ENCODE results near the gene SLC30A7. TPM values are rescaled to one million over a fixed set of nuclear protein-coding genes. Genes with fewer than 3 reads are reported as not detected.

SLC30A7 gene
- total RNA-seq, 1 experiment from 2014 or later: 20.7 TPM

DNA sequence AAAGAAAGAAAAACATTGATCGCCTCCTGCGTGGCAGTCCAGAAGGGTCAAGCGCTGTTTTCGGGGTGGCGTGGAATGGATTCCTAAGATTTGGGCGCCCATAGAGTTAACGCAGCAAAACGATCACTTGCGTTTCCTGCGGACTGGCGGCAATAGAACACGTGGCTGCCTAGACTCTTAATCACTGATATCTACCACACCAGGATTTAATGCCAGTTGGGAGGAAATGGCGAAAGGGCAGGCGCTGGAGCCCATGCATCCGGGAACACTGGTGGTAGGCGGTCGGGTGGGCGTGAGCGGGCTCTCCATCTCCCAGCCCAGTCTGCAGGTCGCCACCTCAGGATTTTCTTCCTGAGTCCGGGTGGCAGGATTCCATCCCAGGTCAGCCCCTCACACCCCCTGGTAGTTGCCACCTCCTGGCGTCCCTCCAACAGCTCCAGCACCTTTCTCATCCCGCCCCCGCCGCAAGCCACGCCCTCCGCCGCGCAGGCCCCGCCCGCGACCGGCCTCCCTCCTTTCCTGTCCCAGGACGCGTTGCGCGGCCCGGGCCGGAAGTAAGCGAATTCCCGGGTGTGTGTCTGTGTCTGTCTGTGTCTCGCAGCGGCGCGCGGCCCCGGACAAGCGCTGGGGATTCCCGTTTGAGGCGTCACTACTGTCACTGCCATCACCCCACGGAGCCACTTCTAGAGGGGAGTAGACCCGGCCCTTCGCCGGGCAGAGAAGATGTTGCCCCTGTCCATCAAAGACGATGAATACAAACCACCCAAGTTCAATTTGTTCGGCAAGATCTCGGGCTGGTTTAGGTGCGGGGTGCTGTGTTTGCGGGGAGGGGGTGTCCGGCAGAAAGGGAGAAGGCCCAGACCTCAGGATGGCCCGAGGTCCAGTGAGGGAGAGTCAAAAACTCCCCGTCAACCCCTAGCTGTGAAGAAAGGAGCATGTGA, at the start of gene SLC30A7 (continued):
- TF ChIP-seq TCF7 (CRISPR knock-in tag; IDR thresholded peaks at IDR 0.05; ENCODE audit: low read depth): no peak
- 0 out of 2 replicates have a peak, but pooled peaks have one; percentile 42 for TF ChIP-seq FOXP1 (CRISPR knock-in tag; IDR thresholded peaks at IDR 0.05; ENCODE audit: borderline replicate concordance)
- TF ChIP-seq, protein P1, sequence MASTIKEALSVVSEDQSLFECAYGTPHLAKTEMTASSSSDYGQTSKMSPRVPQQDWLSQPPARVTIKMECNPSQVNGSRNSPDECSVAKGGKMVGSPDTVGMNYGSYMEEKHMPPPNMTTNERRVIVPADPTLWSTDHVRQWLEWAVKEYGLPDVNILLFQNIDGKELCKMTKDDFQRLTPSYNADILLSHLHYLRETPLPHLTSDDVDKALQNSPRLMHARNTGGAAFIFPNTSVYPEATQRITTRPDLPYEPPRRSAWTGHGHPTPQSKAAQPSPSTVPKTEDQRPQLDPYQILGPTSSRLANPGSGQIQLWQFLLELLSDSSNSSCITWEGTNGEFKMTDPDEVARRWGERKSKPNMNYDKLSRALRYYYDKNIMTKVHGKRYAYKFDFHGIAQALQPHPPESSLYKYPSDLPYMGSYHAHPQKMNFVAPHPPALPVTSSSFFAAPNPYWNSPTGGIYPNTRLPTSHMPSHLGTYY (CRISPR knock-in tag; IDR thresholded peaks at IDR 0.05): no peak
- peak; percentile 11; the same call in 1 of the 2 replicates for TF ChIP-seq ETV6 (CRISPR knock-in tag; IDR thresholded peaks at IDR 0.05)
- no peak; the same call in 1 of the 2 replicates for TF ChIP-seq ESRRA (CRISPR knock-in tag; IDR thresholded peaks at IDR 0.05; ENCODE audit: borderline replicate concordance)
- TF ChIP-seq ZNF423 (CRISPR knock-in tag; IDR thresholded peaks at IDR 0.05): peak; percentile 42; the same call in 1 of the 2 replicates
- TF ChIP-seq ATF3 (CRISPR knock-in tag; conservative IDR thresholded peaks at IDR 0.05): no peak
- TF ChIP-seq TEAD1 (CRISPR knock-in tag; IDR thresholded peaks at IDR 0.05): peak; percentile 76; the same call in 1 of the 2 replicates
- no peak for TF ChIP-seq SOX15 (CRISPR knock-in tag; IDR thresholded peaks at IDR 0.05)
- TF ChIP-seq ZNF219 (CRISPR knock-in tag; IDR thresholded peaks at IDR 0.05; ENCODE audit: borderline replicate concordance): no peak

DNA sequence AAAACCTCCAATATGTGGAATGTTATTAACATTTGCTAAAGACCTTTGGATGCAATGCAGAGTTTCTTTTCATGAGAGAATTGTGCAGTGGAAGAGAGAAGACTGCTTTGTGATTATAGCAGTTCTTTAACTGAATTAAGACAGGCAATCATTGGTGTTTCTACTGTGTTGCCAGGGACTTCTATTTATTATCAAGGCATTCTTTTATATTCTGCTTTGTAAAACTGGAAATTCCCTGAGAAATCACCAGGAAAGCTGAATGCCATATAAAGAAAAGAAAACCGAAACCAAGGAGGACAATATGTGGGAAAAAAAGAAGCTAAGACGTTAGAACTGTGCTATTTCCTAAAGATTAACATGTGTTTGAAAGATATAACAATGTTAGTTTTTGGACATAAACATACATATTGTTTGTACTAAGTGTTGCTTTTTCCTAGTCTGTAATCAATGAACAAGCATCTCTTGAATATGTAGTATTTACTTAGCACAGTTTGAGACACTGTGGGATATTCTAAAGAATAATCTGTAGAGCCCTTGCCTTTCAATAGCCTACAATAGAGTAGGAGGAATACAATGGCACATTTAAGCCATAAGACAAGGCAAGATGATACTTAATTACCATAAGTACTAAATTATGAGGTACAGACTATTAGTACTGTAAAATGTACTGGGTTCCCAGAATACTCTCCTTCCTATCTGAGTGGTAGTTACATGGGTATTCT, 48.4 kb upstream of the SLC30A7 start:
- TF ChIP-seq, protein P2, sequence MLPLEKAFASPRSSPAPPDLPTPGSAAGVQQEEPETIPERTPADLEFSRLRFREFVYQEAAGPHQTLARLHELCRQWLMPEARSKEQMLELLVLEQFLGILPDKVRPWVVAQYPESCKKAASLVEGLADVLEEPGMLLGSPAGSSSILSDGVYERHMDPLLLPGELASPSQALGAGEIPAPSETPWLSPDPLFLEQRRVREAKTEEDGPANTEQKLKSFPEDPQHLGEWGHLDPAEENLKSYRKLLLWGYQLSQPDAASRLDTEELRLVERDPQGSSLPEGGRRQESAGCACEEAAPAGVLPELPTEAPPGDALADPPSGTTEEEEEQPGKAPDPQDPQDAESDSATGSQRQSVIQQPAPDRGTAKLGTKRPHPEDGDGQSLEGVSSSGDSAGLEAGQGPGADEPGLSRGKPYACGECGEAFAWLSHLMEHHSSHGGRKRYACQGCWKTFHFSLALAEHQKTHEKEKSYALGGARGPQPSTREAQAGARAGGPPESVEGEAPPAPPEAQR (CRISPR knock-in tag; IDR thresholded peaks at IDR 0.05): no peak
- no peak for TF ChIP-seq ZNF121 (CRISPR knock-in tag; IDR thresholded peaks at IDR 0.05)
- POLR2A ChIA-PET: no interaction called here
- H3K27ac Mint-ChIP-seq: no peak overlapping the region
- H3K4me1 Mint-ChIP-seq: no peaks in the 10 kb centered on the region
- DNase-seq (ENCODE audit: low spot score): no peak
- no peaks in the 10 kb centered on the region for H3K36me3 Mint-ChIP-seq
- CTCF ChIA-PET: no interaction called here
- peaks cover 9% of the 10 kb centered on the region for H3K9me3 Mint-ChIP-seq
- no peak for ATAC-seq
- H3K27me3 Mint-ChIP-seq (ENCODE audit: low read depth): peaks cover 89% of the 10 kb centered on the region
- H3K4me3 Mint-ChIP-seq: no peak overlapping the region

- POLR2A ChIA-PET: no interaction called here
- peaks cover 52% of the 10 kb centered on the region for H3K27me3 Mint-ChIP-seq (ENCODE audit: low read depth)
These were observed 44.2 kb upstream of the SLC30A7 start for GRCh38 chr1:100851726-100852125.

More at GRCh38 chr1:100851726-100852125, 44.2 kb upstream of the SLC30A7 start:
- H3K4me1 Mint-ChIP-seq: no peaks in the 10 kb centered on the region
- no peaks in the 10 kb centered on the region for H3K36me3 Mint-ChIP-seq
- DNase-seq (ENCODE audit: low spot score) (no peak), ATAC-seq (no peak)
- no peaks in the 10 kb centered on the region for H3K9me3 Mint-ChIP-seq
- no peak overlapping the region for H3K4me3 Mint-ChIP-seq
- TF ChIP-seq HMGXB4 (CRISPR knock-in tag; IDR thresholded peaks at IDR 0.05) (no peak), TEAD4 (CRISPR knock-in tag; IDR thresholded peaks at IDR 0.05) (no peak), PRDM15 (CRISPR knock-in tag; IDR thresholded peaks at IDR 0.05) (no peak), ZNF671 (CRISPR knock-in tag; IDR thresholded peaks at IDR 0.05) (no peak), HMGA2 (CRISPR knock-in tag; IDR thresholded peaks at IDR 0.05) (no peak), TEAD1 (CRISPR knock-in tag; IDR thresholded peaks at IDR 0.05) (no peak), TP53 (CRISPR knock-in tag; IDR thresholded peaks at IDR 0.05) (no peak), NR3C1 (CRISPR knock-in tag; conservative IDR thresholded peaks at IDR 0.05; ENCODE audit: low read depth) (no peak), ZNF121 (CRISPR knock-in tag; IDR thresholded peaks at IDR 0.05) (no peak), RELA (CRISPR knock-in tag; IDR thresholded peaks at IDR 0.05; ENCODE audit: borderline replicate concordance) (no peak), ZNF138 (CRISPR knock-in tag; conservative IDR thresholded peaks at IDR 0.05) (no peak), CDX4 (CRISPR knock-in tag; IDR thresholded peaks at IDR 0.05; ENCODE audit: borderline replicate concordance) (no peak)
- no peak overlapping the region for H3K27ac Mint-ChIP-seq
- CTCF ChIA-PET: no interaction called here
